Fibroblast of gingiva (primary cell): ENCODE measurements around the gene PELI2.

Experiments
- DNase-seq: peaks from one replicate; pipeline ENCODE4 v3.0.0-alpha.2; 2011; ENCODE audit warnings: low read depth

The PELI2 gene

GRCh38 chr14:56342494-56342942 lies 224.3 kb downstream of the PELI2 start:
- DNase-seq, result peak; percentile 77

GRCh38 chr14:56349960-56350359 lies 231.7 kb downstream of the PELI2 start:
- no peak for DNase-seq
